GM18873 (cell line): Measurements from ENCODE around the gene DUOXA2.

Experiments used
- ATAC-seq: cut with Tn5 transposase; IDR thresholded peaks from one replicate; pipeline ENCODE4 v1.9.1; 2021; ENCODE audit warnings: mild to moderate bottlenecking, moderate library complexity, moderate number of reproducible peaks; ENCODE audit not compliant: unreplicated experiment, low FRiP score

The DUOXA2 gene

GRCh38 chr15:45151998-45152828, 38.1 kb downstream of the DUOXA2 start:
- ATAC-seq: no peak

- ATAC-seq: no peak
Measured at GRCh38 chr15:45155739-45156138, 41.6 kb downstream of the DUOXA2 start.

DNA sequence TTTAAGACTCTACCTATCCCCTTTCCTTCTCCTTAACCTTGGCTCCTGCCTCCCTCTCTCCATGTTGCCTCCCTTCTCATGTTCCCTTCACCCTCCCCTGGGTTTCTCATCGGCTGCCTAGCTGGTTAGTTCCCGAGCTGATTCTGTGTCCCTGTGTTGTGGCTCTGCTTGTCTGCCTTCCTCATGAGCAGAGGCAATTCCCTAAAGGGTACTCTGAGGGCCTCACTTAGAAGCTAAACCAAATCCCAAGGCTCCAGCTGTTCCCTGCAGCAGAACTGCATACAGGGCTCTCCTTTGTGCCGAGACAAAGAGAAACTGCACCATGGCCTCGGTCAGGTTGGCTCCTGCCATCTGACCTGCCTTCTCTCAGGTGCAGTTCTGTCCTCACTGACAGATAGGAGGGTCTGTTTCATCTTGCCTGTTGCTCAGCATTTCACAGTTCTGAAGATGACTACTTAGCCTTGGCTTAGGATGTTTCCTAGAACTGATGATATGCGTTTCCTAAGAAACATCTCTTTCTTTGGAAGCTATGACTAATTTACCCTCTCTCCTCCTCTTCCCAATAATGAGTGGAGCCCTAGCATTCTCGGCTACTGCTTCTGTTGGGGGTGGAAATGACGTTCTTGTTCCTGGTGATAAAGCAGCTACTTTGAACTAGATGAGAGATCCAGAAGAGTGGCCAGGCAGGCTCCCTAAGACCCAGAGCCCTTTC, 42.8 kb downstream of the DUOXA2 start:
- no peak for ATAC-seq

GRCh38 chr15:45157974-45158373, 43.8 kb downstream of the DUOXA2 start:
- ATAC-seq: no peak

DNA sequence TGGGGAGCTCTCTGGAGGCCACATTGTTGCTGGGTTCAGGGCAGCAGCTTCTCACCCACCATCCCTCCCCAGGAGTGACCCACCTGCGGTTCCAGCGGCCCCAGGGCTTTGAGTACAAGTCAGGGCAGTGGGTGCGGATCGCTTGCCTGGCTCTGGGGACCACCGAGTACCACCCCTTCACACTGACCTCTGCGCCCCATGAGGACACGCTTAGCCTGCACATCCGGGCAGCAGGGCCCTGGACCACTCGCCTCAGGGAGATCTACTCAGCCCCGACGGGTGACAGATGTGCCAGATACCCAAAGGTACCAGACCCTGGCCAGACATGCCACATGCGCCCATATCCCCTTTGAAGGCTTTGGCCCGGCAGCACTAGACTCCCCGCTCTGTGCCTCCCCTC, 47.5 kb downstream of the DUOXA2 start:
- ATAC-seq: no peak

GRCh38 chr15:45162771-45163507, 48.8 kb downstream of the DUOXA2 start:
- no peak for ATAC-seq

GRCh38 chr15:45163508-45163856, 49.4 kb downstream of the DUOXA2 start:
- ATAC-seq: no peak

DNA sequence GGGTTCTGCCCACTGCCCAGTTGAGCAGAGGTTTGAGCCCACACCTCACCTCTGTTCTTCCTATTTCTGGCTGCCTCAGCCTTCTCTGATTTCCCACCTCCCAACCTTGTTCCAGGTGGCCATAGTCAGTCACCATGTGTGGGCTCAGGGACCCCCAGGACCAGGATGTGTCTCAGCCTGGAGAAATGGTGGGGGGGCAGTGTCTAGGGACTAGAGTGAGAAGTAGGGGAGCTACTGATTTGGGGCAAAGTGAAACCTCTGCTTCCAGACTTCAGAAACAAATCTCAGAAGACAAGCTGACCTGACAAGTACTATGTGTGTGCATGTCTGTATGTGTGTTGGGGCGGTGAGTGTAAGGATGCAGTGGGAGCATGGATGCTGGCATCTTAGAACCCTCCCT, 50.8 kb downstream of the DUOXA2 start:
- no peak for ATAC-seq

DNA sequence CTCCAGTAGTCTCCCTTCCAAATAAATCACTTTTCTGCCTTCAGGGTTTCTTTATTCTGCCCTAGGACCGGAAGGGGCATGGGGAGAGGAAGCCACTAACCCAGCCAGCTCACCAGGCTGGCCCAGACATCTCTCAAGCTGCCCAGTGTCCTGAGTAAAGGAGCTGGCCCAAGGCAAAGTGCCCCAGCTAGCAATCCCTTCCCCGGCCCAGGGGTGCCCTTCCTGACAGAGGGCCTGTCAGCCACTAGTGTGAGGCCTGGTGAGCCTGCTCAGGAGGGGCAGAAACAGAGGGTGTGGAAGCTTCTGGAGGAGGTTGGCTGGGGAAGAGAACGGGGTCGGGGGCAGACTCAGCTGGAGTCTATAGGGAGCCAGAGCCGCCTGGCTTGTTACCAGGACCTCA, 51.4 kb downstream of the DUOXA2 start:
- no peak for ATAC-seq

- ATAC-seq: peak; percentile 77
Measured at GRCh38 chr15:45166834-45167630, 52.9 kb downstream of the DUOXA2 start.

DNA sequence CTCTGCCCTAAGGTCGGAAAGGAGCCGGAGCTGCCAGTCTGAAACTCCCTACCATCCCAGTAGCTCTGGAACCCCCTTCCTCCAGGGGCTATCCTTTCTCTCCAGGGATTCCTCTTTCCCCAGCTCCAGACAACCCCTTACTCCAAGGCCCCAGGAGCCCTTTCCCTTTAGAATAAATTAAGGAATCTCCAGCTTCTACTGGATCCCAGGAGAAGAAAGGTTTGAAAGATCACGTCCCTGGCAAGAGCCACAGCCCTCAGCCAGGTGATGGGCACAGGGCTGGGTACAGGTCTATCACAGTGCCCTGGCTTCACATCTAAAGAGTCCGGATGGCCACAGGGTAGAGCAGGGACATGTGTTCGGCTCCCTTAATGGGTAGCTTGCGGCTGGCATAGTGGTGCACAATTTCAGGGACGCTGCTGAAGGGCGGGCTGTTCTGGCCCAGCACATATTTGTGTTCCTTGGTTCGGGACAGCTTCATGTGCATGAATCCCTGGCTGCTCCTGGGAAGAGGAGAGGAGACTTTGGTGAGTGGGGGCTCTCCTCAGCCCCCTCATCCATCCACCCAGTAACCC, 53.6 kb downstream of the DUOXA2 start:
- ATAC-seq: no peak
